Islet of Langerhans (tissue), 1 donor: ENCODE measurements around the gene GATB.

Experiments used
- FAIRE-seq: peaks from one replicate; lab custom pipeline; 2011; peaks lifted over from hg19 to GRCh38; lab: Jason Lieb, UNC

The GATB gene, protein sequence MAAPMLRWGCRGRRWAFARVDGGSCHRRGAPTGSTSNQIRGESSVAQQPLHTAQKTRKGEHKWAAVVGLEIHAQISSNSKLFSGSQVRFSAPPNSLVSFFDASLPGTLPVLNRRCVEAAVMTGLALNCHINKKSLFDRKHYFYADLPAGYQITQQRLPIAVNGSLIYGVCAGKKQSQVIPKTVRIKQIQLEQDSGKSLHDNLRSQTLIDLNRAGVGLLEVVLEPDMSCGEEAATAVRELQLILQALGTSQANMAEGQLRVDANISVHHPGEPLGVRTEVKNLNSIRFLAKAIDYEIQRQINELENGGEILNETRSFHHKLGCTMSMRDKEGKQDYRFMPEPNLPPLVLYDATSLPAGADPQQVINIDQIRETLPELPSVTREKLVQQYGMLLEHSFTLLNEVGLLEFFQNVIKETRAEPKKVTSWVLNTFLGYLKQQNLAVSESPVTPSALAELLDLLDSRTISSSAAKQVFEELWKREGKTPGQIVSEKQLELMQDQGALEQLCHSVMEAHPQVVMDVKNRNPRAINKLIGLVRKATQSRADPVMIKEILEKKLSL

DNA sequence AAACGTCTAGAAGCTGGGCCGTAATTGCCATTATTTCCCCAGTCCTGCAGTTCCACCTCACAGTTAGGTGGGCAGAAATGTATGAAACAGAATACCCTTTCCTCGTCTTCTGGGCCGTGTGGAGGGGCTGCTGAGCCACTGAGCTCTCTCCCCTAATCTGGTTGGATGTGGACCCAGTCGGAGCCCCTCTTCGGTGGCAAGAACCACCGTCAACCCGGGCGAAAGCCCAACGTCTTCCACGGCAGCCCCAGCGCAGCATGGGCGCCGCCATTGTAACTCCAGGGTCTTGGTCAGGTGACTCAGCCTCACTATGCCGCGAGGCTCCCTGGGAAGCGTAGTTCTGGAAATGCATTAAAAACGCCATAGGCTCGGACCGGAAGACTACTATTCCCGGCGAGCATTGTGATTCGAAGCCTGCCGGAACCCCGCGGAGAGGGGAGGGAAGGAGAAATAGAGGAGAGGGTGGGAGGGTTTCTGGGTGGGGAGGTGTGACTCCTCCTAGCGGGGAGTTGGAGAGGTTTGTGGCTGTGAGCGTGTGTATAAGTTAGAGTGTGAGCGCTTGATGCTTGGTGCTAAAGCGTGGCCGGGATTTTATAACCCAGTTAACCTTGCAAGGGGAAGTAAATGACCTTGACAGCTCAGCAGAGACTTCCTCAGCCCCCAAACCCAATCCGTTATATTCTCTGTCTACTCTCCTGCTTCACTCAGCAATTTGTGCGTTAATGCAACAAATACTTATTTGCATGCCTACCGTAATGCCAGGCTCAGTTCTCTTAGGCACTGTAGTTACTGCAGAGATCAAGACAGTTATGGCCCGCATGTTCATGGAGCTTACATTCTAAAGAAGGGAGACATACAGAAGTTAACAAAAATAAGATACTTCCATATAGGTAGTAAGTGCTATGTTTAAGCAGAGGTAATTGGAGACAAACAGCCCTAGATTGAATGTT lies at the start of gene GATB:
GATB (minus strand) TSS at position 296 of the 950 bp plus-strand sequence; CDS start at position 271, 25 bp downstream.
- FAIRE-seq, result peak; percentile 82

DNA sequence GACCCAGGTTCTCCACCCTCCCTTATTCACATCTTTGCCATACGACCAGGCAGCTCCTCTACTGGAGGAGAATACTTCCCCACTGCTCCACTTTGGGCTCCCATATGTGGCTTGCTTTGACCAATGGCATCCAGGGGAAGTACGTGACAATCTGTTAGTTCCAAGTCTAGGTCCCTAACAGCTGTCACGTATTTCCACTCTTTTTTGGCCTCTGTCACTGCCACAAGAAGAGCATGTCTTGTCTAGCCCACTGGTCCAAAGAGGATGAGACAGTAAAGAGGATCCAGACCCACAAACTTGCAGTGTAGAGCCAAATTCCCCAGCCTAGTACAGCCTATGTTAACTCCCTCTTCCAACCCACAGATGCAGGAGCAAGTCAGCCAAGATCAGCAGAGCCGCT lies 49.7 kb upstream of the GATB start:
- FAIRE-seq, result no peak

DNA sequence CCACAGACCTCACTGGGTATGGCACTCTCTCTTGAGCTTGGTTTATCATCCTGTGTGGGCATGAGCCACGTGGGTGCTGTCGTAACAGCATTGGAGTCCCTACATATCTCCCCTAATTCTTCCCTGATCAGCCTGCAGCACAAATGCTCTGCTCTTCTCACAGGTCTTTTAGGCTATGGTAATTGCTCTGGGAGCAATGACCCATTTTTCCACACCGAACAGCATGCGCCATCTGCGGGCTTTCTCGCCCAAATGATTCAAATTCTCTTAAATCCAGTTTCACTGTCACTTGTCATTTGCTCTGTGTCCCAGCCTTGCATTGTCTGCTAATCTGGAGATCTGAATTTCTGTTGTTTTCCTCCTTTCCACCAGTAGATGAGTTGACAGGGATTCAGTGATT lies 48.9 kb upstream of the GATB start:
- no peak for FAIRE-seq

DNA sequence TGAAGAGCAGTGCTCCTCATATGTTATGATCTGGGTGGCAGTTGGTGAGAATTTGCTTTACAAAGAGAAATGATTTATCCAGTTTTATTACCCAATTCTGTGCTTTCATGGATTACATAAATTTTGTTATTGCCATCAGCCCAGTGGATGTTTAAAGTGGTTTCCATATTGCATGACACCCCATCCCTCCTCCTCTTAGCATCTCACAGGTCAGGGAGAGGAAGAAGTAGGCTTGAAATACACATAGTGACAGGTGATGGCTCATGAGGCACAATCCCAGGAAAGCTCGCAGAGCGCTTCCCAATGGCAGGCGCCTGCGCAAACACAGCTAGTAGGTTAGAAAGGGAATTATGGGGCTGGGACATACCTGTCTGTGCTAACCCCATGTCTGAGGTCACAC lies 47.7 kb upstream of the GATB start:
- FAIRE-seq, result no peak

DNA sequence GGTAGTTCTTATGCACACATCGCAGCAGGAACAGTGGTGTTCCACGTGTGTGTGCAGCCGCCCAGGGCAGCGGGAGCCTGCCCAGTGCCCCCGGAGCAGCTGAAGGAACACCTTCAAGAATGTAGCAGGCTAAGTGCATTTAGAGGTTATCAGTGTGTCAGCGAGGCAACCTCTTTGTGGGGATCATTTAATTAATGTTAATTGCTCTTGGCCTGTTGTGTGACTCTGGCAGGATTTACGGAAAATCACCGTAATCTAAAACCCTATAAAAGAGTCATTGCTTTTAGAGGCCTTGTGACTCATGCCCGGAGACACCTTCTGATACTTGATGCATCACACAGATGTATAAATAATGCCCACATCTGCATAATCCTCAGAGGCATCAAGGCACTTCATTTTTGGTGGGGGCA lies 47.3 kb upstream of the GATB start:
- FAIRE-seq, result no peak

DNA sequence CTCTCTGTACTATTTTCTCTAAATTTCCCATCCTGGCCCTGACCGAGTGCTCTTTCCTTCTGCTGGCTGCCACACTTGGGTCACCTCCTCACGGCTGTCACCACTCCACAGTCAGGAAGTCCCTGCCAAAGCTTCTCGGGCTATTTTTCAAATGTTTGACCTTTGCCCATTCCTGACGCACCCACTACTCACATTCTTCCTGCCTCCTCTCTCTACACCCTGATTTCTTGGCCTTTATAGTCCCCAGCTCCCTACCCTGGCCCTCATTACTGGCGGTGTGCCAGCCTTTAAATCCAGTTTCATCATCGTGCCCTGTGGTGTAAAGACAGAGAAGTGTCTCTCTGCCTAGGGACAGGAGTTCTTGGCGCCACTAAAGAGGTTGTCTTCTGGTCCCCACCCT lies 46.4 kb upstream of the GATB start:
- FAIRE-seq, result no peak

DNA sequence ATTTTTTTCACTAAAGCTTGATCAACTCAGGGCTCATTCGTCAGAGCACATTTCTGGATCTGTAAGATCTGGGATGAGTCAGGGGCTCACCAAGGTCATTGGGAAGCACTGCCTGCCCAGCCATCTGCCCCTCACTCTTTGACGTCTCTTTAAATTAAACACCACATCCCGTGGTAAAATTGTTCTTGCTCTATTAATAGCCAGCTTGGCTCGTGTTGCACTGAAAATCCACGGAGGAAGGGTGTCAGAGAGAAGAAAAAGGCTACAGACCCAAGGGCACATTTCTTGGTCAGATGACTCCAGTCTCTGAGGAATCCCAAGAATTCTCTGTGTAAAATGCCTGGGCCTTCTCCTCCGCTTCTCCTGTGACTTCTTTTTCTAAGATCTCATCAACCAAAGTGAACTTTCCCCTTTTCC lies 45.7 kb upstream of the GATB start:
- no peak for FAIRE-seq

DNA sequence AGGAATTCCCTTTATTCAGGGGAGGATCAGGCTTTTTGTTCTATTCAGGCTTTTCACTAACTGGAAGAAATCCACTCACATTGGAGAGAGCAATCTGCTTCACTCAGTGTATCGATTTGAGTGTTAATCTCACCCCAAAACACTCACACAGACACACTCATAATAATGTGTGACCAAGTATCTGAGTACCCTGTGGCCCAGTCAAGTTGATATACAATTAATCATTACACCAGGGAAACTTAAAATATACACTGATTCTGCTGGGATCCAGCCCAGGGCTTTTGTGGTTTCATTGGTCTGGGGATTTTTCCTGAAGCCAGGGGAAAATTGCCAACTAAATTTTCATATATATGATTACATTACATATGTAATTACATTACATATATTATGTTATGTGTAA lies 44.0 kb upstream of the GATB start:
- no peak for FAIRE-seq

DNA sequence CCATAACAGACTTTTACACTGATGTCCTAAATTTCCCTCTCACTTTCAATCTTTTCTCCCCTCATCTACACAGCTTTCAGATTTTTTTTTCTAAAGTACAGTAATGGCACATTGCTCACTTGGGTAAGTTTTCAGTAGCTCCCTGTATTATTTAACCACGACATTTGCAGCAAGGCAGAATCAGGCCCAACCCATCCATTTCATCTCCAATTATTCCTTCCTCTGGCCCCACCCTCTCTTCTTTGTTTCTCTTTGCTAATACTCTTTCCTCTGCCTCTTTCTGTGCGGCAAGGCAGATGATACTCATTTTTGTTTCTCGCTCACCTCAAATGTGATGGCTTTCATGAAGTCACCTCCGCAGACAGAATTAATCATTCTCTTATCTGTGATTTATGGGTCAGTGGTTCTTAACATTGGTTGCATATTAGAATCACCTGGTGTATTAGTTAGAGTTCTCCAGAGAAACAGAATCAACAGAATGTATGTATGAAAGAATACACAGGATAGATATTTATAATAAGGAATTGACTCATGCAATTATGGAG lies 43.4 kb upstream of the GATB start:
- no peak for FAIRE-seq

DNA sequence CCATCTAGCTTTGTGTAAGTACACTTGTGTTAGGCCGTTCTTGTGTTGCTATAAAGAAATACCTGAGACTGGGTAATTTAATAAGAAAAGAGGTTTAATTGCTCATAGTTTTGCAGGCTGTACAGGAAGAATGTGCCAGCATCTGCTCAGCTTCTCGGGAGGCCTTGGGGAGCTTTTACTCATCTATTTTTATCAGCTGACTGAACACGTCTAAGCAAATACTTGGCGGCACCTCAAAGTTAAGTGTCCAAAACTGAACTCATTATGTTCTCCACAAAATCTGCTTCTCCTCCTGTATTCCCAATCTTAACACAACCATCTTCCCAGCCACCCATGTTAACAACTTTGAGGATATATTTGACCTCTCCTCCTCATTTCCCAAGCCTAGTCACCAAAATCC lies 42.4 kb upstream of the GATB start:
- no peak for FAIRE-seq

DNA sequence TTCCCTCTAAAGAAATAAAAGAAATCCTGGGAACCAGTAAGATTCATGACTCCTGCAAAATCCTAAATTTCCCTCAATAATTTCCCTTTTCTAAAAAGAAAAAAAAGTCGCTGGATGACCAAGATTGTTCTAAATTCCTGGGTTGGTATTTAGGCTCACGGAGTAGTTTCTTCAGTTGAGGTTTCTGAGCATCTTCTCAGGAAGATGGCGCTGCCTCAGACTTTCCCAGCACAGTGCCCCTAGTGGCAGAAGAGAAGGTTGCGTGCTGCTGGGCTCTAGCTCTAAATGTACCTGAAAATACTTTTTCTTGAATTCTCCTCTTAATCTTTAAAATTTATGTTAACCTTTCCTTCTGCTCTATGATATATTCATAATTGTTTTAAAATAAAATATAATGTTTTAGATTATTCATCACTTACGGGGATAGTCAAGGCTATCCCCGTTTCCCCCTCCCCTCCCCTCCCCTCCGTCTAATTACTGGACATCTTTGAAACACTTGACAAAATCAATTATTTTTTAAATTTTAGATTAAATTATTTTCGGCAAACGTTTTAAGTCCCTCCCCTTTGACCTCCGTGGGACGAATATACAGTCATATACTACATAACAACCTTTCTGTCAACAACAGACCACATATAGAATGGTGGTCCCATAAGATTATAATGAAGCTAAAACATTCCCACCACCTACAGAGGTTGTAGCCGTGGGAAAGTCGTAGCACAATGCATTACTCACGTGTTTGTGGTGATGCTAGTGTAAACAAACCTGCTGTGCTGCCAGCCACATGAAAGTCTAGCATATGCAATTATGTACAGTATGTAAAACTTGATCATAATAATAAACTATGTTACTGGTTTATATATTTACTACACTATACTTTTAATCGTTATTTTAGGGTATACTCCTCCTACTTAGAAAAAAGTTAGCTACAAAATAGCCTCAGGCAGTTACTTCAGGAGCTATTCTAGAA lies 41.0 kb upstream of the GATB start:
- peak; percentile 65 for FAIRE-seq

DNA sequence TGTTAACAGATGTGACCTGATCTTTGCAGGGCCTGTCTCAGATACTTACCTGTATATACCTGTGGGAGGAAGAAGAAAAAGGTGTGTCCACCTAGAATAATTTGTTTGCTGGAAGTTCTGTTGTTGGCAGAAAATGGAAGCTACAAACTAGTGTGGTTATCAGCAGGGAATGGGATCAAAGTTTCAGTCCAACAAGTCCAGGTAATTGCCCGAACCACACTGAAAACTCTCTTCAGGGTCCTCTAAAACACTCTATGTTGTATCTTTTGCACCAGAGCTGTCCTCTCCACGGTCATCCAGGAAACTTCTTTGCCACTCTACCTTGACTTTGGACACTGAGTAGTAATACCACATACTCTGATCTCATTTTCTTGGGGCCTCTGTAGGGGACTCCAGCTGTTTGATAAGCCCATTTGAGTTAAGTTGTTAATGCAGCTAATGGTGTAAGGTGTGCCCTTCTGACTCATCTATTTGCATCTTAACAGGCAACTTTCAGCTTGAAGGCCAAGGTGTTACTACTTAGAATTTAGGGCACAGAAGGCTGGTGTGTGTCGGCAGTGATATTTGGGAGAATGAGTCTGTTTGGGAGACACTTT lies 38.7 kb upstream of the GATB start:
- no peak for FAIRE-seq

DNA sequence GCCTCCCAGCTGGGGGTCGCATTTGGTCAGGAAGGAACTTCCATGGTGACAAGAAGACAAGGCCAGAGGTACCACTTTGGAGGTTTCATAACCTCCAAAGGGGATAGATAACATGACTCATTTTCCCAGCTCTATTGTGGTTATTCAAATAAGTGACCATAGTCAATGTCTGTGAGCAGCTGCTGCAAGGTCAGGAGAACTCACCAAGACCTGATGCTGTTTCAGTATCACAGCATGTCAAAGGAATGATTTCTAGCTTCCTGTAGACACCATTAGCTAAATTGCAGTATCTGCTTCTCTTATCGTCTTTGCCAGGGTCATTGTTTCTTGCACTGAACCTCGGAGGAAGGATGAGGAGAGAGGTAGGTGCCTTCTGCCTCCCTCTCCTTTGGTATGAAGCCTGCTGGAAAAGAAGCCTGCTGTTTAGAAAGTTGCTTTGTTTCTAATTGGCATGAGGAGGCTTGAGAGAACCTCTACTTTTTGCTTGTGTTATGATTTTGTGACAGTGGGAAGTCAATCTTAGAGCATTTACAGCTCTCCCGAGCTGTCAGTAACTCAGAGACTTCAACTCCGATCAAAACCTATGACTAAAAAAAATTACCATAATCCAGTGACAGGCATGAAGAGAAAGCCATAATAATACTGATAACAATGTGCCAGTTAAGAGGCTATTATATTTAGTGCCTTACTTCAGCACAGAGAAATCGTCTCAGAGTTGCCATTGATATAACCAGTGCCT lies 38.0 kb upstream of the GATB start:
- no peak for FAIRE-seq

DNA sequence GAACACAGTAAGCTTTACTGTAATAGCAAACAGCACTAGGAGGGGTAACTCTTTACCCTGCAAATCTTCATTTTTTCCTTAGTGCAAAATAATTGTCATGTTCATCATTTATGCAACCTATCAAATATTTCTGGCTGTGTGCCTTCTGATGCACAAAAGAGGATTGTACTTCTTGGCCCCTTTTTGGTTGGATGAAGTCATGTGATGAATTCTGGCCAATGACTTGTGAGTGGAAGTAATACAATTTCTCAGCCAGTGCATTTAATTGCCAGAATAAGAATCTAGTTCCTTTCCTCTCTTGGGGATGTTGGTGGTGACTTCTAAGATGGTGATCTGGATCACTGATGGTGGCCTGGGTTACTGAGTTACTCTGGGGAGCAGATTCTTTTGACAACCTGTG lies 37.0 kb upstream of the GATB start:
- no peak for FAIRE-seq

DNA sequence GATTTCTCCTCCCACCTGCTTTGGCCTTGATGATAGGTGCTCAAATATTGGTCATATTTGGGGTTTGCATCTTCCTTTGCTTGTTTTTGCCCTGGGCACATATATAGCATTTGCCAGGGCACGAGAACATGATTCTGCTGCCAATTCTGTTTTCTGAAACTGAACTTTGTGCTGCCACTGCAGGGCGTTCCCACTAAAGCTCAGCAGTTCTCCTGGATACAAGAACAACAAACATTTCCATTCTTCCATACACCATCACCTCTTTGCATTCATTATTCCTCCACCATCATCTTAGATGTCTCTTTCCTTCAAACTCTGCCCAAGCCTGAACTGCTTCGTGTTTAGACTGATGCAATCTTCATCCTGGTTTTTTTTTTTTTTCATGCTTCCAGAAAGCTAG lies 36.3 kb upstream of the GATB start:
- FAIRE-seq, result no peak

DNA sequence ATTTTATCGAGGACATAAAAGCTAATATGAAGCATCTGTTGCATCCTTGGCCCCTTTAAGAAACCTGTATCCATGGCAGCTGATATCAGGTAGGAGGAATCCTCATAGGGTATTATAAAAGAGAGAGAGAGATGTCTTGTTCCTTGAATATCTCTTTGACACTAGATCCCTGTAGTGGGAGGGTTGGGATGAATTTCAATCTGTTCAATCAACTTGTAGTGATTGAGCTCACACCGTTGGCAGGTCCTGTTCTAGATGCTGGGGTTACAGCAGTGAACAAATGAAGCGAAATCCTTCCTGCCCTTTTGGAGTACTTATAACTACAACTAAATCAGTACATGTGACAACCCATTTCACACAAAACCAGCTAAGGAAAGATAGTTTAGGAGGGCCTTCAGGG lies 35.3 kb upstream of the GATB start:
- FAIRE-seq, result no peak

DNA sequence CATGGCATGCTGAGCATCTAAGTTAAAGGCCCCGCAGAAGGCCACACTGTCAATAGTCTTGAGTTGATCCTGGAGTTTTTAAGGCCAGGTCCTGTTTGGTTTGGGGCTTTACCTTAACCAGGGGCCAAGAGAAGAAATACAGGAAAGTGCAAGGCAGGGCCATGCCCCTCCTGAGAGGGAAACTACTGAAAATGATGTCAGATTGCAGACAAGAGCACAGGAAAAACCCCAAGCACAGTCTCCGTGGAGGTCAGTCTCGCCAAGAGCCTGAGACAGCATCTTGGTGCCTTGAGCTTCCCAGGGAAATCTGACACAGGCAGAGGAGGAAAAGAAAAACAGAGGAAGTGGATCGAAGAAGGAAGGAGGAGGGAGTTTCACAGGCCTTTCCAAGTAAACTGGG lies 32.2 kb upstream of the GATB start:
- no peak for FAIRE-seq

DNA sequence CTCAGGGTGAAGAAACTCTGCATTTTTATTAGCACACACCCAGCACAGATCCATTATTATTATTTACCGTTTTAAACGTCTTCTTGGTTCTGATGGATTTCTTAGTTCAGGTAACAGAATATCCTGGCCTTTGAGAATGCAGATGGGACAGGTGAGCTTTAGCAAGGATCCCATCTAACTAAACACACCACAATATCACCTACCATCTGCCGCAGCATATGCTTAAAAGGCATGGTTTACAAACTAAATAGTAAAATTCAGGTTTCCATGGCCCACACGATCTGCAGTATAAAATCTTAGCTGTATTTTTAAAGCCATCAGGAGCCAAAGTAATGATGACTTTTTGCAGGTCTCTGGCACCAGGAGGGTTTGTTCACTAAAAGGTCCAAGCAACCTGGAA lies 31.7 kb upstream of the GATB start:
- no peak for FAIRE-seq

DNA sequence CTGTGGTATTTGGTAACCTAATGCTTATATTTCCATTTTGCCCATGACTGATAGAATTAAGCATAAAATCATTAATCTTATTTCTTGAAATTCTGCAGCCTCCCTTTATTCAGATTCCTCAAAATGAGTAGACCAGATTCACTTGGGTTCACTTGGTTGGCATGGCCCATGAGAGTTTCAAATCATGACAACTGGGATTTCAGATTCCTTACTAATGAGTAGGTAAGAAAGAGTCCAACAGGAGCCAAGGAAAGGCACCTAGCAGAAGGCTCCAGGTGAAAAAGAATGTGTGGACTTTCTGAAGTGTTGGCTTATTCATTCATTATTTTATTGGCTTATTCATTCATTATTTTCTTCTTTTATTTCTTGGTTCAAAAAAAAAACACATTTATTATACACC lies 27.2 kb upstream of the GATB start:
- FAIRE-seq, result no peak

DNA sequence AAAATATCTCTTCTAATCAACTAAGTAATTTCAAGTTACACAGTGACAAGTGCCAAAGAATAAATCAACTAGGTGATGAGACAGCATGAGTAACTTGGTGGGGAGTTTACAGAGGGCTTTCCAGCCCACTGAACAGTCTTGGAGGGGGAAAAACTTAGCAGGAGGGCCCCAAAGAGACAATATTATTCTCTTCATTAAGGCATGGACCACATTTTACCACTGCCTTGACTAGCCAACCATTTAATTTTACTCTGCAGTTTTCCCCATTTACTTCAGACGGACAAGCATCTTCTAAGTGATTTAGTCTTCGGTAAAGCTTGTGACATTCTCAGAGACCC lies 25.3 kb upstream of the GATB start:
- no peak for FAIRE-seq
